Right cardiac atrium (tissue), 5 donors: ENCODE results near the gene MRAS. TPM values are rescaled to one million over a fixed set of nuclear protein-coding genes. Genes with fewer than 3 reads are reported as not detected.

Experiments
- ATAC-seq, 2 donors: fragments of 200-7000 bp; cut with Tn5 transposase; one replicate each; pipeline versions ENCODE4 v1.8.0 to v1.9.1; 2020; ENCODE audit warnings: moderate library complexity in 2 of 2, mild to moderate bottlenecking in 1 of 2
- DNase-seq, 3 donors: peaks; one replicate each; pipeline ENCODE4 v3.0.0-alpha.2; 2020
- H3K27ac ChIP-seq: one replicate; pipeline ENCODE4 v1.5.1; 2013; ENCODE audit warnings: mild to moderate bottlenecking, low read length, control low read depth, moderate library complexity
- H3K27me3 ChIP-seq: one replicate; pipeline ENCODE4 v1.6.1; 2013; ENCODE audit not compliant: control insufficient read depth, insufficient read depth
- H3K4me1 ChIP-seq: one replicate; pipeline ENCODE4 v1.6.1; 2013; ENCODE audit warnings: low read length; ENCODE audit not compliant: control insufficient read depth, insufficient read depth
- H3K4me3 ChIP-seq: one replicate; pipeline ENCODE4 v1.5.1; 2013; ENCODE audit warnings: low read length, control low read depth
- H3K9me3 ChIP-seq: one replicate; pipeline ENCODE4 v1.6.1; 2013; ENCODE audit warnings: low read length; ENCODE audit not compliant: control insufficient read depth
- WGBS: extraction: QIAGEN DNeasy Blood & Tissue Kit; methylation state at CpG from one replicate; pipeline ENCODE4 v1.1.7; 2013; 5-methylcytosine and 5-hydroxymethylcytosine counted together
- intact Hi-C, 4 donors: fragments of 100-400 bp; cut with DNase I; formaldehyde crosslinking; loops; one replicate each; pipeline versions ENCODE4 v1.11.0 to v1.14.0; 2022 to 2023
- polyA plus RNA-seq: library from polyadenylated mRNA; stranded (reverse); fragments of 200-250 nt; gene quantifications from one replicate; pipeline ENCODE4 v1.2.3, GENCODE V29; 2013
- total RNA-seq, 4 donors: library from RNA; stranded (reverse); fragmentation: NEBNext Ultra II Directional; extraction: Animal tissue kit (Norgen Biotek cat#: 25700); gene quantifications; one replicate each; pipeline ENCODE4 v1.2.1, GENCODE V29; 2021
- donor health status: healthy with polysubstance abuse.
- donor health status: DM: no; HTN: yes; CAD: no.
- donor health status: DM: no; HTN: no; CAD: no.
- donor health status: DM: no; HTN: yes; CAD: no; lungs with severe emphysema.
- donor health status: DM: yes; HTN: yes; CAD: no.

Gene MRAS
- total and polyA plus RNA-seq, 5 donors: 184 to 374 (median 298) TPM

GRCh38 chr3:138389841-138390581 lies 41.6 kb downstream of the MRAS start:
- DNase-seq (no peak), ATAC-seq (peak; percentile 78 to 89)
- intact Hi-C loops: no loop called here
- peaks cover 6% of the 10 kb centered on the region for H3K4me1 ChIP-seq
- H3K4me3 ChIP-seq: no peak overlapping the region
- H3K27ac ChIP-seq: peak overlapping the region; percentile 71
- no peaks in the 10 kb centered on the region for H3K27me3 ChIP-seq
- 36% methylated on average over 9 of the region's 9 CpGs for WGBS
- no peaks in the 10 kb centered on the region for H3K9me3 ChIP-seq

DNA sequence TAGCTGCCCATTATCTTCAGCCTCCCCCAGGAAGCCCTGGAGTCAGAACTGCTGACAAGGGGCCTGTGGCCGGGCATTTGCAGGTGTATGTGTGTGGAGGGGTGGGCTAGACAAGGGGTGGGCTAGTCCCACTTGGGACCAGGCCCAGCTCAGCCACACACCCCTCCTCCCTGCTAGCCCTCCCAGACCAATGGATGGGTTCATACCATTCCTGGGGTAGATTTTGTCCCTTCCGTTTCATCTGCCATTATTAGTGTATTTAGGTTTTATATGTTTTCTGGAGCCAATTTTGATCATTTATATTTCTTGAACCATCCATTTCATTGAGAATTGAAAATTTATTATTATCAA lies 42.2 kb downstream of the MRAS start:
- intact Hi-C loops: no loop called here
- H3K27ac ChIP-seq: peak overlapping the region; percentile 71
- H3K9me3 ChIP-seq: no peaks in the 10 kb centered on the region
- H3K4me3 ChIP-seq: no peak overlapping the region
- WGBS: 72% methylated on average over 2 of the region's 2 CpGs
- H3K27me3 ChIP-seq: no peaks in the 10 kb centered on the region
- no peak for ATAC-seq
- DNase-seq: no peak
- peaks cover 11% of the 10 kb centered on the region for H3K4me1 ChIP-seq

GRCh38 chr3:138394156-138394555 lies 45.8 kb downstream of the MRAS start:
- intact Hi-C loops: no loop called here
- ATAC-seq (no peak), DNase-seq (no peak)
- no peak overlapping the region for H3K4me3 ChIP-seq
- WGBS: 87% methylated on average over 4 of the region's 4 CpGs
- H3K4me1 ChIP-seq: peaks cover 23% of the 10 kb centered on the region
- H3K9me3 ChIP-seq: no peaks in the 10 kb centered on the region
- no peak overlapping the region for H3K27ac ChIP-seq
- no peaks in the 10 kb centered on the region for H3K27me3 ChIP-seq

- no peaks in the 10 kb centered on the region for H3K27me3 ChIP-seq
- H3K4me3 ChIP-seq: no peak overlapping the region
- no peaks in the 10 kb centered on the region for H3K9me3 ChIP-seq
- H3K4me1 ChIP-seq: peaks cover 20% of the 10 kb centered on the region
- intact Hi-C loops: no loop called here
- ATAC-seq (no peak), DNase-seq (no peak)
- H3K27ac ChIP-seq: no peak overlapping the region
- 86% methylated on average over 5 of the region's 5 CpGs for WGBS
Observed at GRCh38 chr3:138394686-138395085, 46.3 kb downstream of the MRAS start.

GRCh38 chr3:138395865-138396751 lies 47.7 kb downstream of the MRAS start:
- Histone ChIP-seq H3K9me3 (no peaks in the 10 kb centered on the region), H3K4me1 (peaks cover 20% of the 10 kb centered on the region), H3K27me3 (no peaks in the 10 kb centered on the region), H3K4me3 (no peak overlapping the region), H3K27ac (peak overlapping the region; percentile 21)
- intact Hi-C loops: no loop called here
- peak; percentile 50 to 54 for ATAC-seq
- no peak for DNase-seq
- 85% methylated on average over 12 of the region's 12 CpGs for WGBS

- intact Hi-C loops: no loop called here
- Histone ChIP-seq H3K9me3 (no peaks in the 10 kb centered on the region), H3K4me1 (peaks cover 20% of the 10 kb centered on the region), H3K27me3 (no peaks in the 10 kb centered on the region), H3K4me3 (no peak overlapping the region), H3K27ac (peak overlapping the region; percentile 2)
- DNase-seq (no peak), ATAC-seq (no peak)
- 81% methylated on average over 14 of the region's 14 CpGs for WGBS
Observed at GRCh38 chr3:138396752-138397410, 48.5 kb downstream of the MRAS start.

GRCh38 chr3:138397983-138398382 lies 49.6 kb downstream of the MRAS start:
- Histone ChIP-seq H3K4me3 (no peak overlapping the region), H3K4me1 (peaks cover 20% of the 10 kb centered on the region), H3K9me3 (no peaks in the 10 kb centered on the region), H3K27ac (peak overlapping the region; percentile 8), H3K27me3 (no peaks in the 10 kb centered on the region)
- 78% methylated on average over 4 of the region's 4 CpGs for WGBS
- ATAC-seq (no peak), DNase-seq (no peak)
- intact Hi-C loops: no loop called here

DNA sequence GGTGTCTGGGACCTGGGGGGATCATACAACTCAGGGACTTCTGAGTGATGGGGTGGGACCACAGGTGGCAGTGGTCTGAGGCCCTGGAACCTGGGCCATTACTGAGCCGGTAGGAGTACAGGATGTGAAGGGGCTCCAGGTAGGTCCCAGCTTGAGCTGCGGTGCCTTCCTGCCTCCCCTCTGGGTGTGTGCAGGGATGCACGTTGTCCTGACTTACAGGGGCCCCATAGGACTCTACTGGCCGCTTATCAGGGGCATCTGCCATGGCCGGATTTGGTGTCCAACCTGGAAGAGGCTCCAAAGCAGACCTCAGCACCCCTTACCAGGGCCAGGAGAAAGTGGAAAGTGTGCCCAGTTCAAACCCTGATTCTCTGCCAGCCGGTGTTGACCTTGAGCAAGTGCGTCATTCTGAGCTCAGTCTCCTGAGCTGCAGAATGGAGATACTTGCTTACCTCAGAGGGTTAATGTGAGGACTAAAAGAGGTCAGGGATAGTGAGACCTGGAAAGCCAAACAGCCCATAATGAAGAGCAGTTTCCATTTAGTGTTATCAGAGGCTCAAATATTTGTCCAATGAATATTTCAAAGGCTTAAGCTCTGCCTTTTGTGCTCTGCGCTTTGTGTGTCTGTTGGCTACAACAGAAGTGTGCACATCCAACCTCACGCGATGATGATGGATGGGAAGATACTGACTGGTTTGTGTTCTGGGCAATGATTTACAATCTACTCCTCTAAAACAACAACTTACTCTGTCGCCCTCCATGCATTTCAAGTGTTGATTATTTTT lies 50.6 kb downstream of the MRAS start:
- ATAC-seq: no peak
- intact Hi-C loops: no loop called here
- no peak for DNase-seq
- WGBS: 77% methylated on average over 11 of the region's 11 CpGs
- peak overlapping the region; percentile 22 for H3K27ac ChIP-seq
- no peaks in the 10 kb centered on the region for H3K27me3 ChIP-seq
- no peak overlapping the region for H3K4me3 ChIP-seq
- H3K4me1 ChIP-seq: peaks cover 20% of the 10 kb centered on the region
- H3K9me3 ChIP-seq: no peaks in the 10 kb centered on the region

DNA sequence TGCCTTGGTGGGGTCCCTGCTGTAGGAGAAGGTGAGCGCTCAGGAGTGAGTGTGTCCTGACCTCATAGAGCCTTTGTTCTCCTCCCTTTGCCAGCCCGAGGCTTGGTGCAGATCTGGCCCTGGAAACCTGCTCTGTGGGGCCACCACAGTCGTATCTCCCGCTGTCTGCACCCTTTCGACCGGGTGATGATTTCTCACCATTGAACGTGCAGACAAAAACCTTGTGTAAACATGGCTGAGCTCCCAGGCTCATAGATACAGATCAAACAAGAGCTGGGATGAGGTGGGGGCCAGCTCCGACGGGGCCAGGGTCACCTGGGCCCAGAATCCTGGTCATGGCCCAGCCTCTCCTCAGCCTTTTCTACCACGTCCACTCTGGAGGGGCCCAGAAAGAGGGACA lies 51.4 kb downstream of the MRAS start:
- ATAC-seq: peak in 1 of 2 donors; percentile 25
- DNase-seq: no peak
- intact Hi-C loops: no loop called here
- Histone ChIP-seq H3K4me1 (peaks cover 20% of the 10 kb centered on the region), H3K27ac (peak overlapping the region; percentile 50), H3K4me3 (no peak overlapping the region), H3K9me3 (no peaks in the 10 kb centered on the region), H3K27me3 (no peaks in the 10 kb centered on the region)
- 67% methylated on average over 10 of the region's 10 CpGs for WGBS

DNA sequence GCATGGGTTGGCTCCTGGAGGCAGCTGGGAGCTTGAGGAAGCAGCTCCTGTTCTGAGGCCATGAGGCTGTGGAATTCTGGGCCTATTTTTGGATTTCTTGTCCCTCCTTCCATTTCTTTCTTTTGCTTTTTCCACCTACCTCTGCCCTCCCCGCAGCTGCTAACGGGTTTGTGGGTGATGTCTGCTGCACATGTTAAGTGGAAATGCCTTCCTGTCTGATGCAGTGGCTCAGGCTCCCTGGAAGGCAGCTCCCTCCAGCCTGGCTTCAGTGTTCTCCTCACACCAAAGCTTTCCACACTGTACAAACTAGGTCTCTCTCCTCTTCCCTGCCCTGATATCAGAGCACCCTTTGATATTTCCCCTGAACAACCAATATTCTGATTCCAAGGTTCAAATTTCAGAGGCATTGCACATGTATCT lies 52.3 kb downstream of the MRAS start:
- Histone ChIP-seq H3K4me3 (no peak overlapping the region), H3K27ac (no peak overlapping the region), H3K4me1 (peaks cover 15% of the 10 kb centered on the region), H3K9me3 (no peaks in the 10 kb centered on the region), H3K27me3 (no peaks in the 10 kb centered on the region)
- no peak for ATAC-seq
- intact Hi-C loops: no loop called here
- 48% methylated on average over 2 of the region's 2 CpGs for WGBS
- DNase-seq: no peak
